Measurements from ENCODE around the gene NT5C2.

DNA sequence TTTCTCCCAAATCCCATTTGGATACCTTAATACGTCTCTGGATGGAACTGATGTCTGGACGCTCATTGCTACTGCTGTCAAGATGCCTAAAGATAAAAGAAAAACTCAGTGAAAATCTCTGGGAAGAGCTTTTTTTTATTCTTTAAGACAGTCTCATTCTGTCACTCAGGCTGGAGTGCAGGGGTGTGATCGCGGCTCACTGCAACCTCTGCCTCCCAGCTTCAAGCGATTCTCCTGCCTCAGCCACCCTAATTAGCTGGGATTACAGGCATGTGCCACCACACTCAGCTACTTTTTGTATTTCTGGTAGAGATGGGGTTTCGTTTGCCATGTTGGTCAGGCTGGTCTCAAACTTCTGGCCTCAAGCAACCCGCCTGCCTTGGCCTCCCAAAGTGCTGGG is 102.2 kb downstream of the NT5C2 start:
- TF ChIP-seq, protein P1, sequence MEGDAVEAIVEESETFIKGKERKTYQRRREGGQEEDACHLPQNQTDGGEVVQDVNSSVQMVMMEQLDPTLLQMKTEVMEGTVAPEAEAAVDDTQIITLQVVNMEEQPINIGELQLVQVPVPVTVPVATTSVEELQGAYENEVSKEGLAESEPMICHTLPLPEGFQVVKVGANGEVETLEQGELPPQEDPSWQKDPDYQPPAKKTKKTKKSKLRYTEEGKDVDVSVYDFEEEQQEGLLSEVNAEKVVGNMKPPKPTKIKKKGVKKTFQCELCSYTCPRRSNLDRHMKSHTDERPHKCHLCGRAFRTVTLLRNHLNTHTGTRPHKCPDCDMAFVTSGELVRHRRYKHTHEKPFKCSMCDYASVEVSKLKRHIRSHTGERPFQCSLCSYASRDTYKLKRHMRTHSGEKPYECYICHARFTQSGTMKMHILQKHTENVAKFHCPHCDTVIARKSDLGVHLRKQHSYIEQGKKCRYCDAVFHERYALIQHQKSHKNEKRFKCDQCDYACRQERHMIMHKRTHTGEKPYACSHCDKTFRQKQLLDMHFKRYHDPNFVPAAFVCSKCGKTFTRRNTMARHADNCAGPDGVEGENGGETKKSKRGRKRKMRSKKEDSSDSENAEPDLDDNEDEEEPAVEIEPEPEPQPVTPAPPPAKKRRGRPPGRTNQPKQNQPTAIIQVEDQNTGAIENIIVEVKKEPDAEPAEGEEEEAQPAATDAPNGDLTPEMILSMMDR (IDR thresholded peaks at IDR 0.05; ENCODE audit: borderline replicate concordance, extremely low read depth, low read length, poor library complexity, severe bottlenecking), result no peak
- TF ChIP-seq EZH2 (IDR thresholded peaks at IDR 0.05; ENCODE audit: borderline replicate concordance, low read depth, low read length, severe bottlenecking), result no peak

Measured in DND-41 (cell line).